NOMO-1 treated with dmso at 0.1 percent for 144 hours (cell line): ENCODE results near the gene ZNF124.
"Not testable (repeated sequence)": the region's sequence is repeated elsewhere in the genome, so short reads cannot be mapped to it uniquely, and the experiment has no call there.

Experiments
- DNase-seq: peaks from one replicate; lab custom pipeline; 2025; ENCODE audit not compliant: unreplicated experiment; lab: John Stamatoyannopoulos, UW

Gene ZNF124

DNA sequence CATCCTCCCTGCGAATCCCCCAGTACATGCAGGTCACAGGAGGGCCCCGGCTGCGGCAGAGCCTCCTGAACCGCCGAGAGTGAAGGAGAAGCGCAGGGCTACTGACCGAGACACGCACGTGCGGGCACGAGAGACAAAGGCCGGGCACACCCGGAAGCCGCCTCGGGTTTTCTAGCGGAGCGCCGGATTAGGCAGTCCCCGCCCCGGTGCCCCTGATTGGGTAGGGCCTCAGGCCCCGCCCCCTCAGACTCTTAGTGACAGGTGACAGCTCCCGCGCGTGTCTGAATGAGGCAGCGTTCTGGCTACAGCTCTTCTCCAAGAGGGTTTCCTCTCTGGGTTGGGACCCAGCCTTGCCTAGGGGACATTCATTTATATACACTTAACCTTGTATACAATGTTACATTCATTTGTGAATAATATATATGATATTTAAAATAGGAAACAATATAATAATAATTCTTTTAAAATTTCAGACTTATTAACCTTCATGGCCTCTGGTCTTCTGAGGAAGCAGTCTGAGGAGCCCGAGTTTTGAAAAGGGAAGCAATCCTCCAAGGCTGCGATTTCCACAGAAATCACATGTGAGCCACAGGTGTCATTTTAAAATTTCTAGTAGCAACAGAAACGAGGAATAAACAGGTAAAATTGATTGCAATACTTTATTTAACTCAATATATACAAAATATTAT is at the start of gene ZNF124:
ZNF124 (minus strand) TSS at position 146 of the 689 bp plus-strand sequence; CDS start at position 3, 143 bp downstream.
- DNase-seq: peak; percentile 20

DNA sequence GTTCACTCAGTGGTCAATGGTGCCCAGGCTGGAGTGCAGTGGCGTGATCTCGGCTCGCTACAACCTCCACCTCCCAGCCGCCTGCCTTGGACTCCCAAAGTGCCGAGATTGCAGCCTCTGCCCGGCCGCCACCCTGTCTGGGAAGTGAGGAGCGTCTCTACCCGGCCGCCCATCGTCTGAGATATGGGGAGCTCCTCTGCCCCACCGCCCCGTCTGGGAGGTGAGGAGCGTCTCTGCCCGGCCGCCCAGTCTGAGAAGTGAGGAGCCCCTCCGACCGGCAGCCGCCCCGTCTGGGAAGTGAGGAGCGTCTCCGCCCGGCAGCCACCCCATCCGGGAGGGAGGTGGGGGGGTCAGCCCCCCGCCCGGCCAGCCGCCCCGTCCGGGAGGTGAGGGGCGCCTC is 48.5 kb upstream of the ZNF124 start:
- DNase-seq: not testable (repeated sequence)

DNA sequence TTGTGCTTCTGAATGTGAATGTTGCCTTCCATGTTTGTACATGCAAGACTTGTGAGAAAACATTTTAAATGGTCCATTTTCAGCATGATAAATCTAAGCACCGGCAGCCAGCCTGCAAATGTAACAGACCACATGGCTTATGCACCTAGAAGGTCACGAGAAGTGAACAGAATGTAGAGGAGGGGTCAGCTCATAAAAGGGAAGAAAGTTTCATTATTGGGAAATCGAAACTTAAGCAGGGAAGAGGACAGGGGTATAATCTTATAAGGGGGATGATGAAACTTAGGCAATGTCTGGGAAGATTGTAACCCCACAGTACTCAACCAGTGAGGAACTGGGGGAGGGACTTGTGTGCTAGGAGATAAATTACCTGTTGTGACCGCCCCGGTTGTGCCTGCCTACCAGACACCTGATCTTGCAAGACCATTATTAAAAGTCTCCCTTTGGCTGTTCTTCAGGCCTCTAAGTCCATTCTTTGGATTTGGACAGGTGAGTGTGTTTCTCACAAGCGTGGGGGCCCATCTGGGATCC is 46.4 kb upstream of the ZNF124 start:
- DNase-seq: peak; percentile 51

DNA sequence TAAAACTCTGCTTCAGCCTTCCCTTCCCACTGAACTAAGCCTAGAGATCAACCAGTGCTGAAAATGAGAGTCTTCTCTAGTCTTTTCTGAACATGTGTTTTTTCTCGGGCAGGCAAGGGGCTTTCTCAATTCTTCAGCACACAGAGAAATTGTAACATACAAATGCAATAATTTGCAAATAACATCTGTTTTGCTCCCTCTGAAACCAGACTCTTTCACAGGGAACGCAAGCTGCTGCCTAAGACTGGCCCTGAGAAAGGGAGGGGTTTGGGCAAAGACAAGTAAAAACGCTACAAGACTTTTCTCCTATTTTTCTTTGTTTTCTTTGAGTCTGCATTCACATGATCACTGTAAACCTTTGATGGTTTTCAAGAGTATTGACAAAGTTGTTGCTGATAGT is 44.4 kb upstream of the ZNF124 start:
- no peak for DNase-seq

DNA sequence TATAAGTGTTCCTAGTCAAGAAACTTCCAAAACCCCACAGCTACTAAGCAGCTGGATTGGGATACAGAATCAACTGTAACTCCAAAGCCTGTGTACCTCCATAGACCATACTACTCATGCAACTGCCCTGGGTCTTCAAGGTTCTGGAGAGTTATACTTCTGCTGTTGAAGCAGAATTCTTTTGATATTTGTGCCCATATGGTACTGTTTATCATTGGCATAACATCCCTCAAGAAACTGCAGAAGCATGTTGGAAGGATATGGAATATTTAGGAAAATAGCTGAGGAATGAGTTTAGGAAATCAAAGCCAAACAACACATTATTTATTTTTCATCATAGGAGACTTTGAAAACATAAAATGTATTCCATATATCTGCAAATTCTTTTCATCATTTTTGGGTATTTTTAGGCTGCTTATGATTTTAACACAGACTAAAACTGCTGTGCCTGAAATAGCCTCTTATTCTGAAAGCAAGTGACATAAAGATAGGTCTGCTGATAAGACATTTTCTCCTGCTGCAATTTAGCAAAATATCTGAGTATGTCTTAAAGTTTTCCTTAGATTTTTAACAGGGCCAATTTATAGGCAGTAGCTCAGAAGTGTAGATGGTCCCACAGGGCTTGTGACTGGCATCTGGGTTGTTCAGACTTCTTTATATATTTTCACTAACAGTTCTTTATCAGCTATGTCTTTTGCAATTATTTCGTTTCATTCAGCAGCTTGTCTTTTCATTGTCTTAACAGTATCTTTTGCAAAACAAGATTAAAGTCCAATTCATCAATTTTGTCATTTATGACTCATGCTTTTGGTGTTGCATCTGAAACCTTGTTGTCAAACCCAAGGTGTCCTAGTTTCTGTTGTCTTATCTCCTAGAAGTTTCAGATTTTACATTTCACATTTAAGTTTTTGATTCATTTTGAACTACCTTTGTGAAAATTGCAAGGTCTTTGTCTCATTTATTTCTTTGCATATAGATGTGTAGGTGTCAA is 41.1 kb upstream of the ZNF124 start:
- no peak for DNase-seq

DNA sequence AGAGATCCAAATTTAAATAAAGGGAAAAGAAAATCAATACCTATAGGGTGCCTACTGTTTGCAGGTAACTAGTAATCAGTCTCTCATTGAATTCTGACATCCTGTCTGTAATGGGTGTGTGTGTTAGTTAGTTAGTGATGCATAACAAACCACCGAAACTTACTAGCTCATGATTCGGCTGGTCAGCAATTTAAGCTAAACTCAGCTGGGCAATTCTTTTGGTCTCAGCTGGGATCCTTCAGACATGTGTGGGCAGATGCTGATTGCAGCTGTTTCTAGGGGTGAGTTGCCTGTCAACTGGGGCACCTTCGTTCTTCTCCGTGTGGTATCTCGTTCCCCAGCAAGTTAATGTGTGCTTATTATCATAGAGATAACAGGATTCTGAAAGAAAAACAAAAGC is 40.2 kb upstream of the ZNF124 start:
- no peak for DNase-seq

DNA sequence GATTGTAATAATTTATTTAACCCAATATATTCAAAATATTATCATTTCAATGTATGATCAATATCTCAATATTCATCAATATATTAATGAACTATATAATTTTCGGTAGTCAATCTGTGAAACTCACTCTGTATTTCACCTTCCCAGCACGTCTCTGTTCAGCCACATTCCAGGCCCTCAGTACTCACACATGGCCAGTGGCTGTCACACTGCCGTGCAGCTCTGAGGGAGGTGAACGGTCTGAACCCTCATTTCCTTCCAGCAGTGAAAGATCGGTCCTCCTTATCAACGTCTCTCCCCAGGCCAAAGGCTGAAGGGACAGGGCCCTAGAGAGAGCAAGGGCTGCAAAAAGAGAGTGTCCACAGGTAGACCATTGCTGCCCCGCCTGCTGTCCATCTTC is 39.5 kb upstream of the ZNF124 start:
- no peak for DNase-seq

DNA sequence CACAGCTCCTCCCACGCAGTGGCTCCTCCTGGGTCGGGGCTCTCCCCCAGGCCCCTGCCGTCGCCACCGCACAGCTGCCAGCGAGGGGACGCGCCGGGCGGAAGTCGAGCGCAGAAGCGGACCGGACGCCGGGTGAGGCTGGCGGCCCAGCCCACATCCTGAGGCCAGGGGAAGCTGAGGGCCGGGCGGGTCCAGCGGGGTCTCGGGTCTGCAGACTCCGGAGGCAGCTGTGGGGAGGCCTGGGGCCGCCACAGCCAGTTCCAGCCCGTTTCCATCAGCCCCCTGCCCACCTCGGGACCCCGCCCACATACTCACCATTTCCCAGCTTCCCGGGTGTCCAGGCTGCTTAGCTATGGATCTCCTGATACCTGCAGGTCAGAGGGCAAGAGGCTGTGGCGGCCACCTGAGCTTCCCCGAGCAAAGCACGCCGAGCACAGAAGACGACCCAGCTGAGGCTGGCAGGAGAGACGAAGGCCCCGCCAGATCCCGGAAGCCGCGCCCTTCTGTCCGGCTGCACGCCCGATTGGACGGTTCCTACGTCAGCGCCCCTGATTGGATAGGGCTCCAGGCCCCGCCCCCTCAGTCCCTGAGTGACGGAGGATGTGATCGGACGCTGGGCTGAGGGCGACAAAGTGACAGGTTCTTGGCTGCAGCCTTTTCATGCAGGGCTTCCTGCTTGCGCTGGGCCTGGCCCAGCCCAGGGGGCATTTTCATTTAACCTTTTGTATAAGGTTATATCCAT is 38.7 kb upstream of the ZNF124 start:
- peak; percentile 97 for DNase-seq

DNA sequence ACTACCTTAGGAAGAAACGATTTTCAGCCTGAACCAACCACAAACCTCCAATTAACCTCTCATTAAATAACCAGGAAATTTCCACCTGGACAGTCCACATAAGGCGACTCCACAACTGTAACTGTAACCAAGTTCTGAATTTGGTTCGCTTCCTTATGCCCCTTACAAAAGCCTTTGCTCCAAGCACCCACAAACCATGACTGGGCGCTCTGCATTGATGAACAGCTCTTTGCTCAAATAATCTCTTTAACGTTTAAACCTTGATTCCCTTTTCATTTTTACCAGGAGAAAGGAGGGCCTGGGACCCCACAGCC is 38.2 kb upstream of the ZNF124 start:
- DNase-seq: no peak

DNA sequence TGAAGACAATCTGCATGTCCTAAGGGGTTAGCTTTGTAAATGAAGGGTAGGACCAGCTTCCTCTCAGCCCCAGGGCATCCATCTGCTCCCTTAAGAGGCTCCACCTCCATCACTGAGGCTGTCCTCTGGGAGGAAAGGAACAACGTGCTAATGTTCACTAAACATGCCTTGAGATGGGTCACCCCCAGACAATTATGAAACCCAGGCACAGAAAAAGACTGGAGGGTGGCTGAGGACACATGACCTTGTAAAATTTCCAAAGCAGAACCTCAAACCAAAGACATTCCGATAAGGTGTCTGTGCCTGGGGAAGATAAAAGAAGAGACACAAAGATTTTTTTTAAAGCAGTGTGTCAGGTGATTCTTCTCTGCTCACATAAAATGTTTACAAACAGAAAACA is 37.6 kb upstream of the ZNF124 start:
- DNase-seq: no peak

DNA sequence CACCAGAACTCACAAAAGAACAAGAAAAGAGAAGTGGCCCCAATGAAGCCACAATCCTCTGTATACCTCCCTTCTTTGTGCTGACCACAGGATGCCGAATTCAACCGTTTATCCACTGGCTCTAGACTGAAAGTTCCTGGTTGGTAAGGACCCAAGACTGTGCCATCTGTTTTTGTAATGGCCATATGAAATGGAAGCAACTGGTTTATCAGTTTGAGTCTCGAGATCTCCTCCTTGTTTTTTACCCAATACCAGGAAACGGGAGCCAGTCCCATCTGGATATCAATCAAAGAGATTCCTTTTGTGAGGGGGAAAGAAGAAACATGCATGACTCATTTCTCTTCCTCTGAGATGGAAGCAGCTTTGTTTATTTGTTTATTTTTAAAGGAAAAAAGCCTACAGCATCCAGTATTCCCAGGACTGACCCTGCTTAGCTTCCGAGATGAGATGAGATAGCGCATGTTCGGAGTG is 32.4 kb upstream of the ZNF124 start:
- DNase-seq: no peak

DNA sequence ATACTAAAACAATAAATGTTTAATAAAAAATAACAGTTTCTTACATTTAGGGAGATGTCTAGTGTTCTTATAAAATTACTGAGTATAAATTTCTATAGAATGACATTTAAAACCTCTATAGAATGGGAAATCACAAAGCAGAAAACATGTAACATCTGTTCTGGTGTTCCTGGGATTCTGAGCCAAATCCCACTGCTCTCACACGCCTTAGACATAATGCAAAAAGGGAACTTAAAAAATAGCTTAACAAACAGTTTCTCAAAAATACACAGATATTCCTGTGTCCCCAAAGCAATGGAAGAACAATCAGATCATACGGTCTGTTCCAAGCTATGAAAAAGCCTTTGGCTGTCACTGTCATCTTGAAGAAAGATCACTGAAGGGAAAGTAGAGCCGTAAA is 27.0 kb upstream of the ZNF124 start:
- no peak for DNase-seq

DNA sequence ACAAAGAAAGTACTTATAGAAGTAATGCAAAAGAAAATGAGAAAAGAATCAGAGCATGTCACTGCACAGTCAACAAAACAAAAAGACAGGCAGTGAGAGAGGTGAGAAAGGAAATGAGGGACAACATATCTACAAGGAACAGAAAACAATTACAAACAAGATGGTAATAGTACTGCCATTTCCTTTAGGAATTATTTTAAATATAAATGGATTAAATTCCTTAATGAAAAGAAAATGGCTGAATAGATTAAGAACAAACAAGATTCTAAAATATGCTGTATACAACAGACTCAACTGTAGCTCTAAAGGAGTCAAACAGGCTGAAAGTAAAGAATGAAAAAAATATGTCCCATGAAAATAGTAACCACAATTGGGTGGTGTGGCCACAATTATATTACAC is 22.1 kb upstream of the ZNF124 start:
- no peak for DNase-seq

DNA sequence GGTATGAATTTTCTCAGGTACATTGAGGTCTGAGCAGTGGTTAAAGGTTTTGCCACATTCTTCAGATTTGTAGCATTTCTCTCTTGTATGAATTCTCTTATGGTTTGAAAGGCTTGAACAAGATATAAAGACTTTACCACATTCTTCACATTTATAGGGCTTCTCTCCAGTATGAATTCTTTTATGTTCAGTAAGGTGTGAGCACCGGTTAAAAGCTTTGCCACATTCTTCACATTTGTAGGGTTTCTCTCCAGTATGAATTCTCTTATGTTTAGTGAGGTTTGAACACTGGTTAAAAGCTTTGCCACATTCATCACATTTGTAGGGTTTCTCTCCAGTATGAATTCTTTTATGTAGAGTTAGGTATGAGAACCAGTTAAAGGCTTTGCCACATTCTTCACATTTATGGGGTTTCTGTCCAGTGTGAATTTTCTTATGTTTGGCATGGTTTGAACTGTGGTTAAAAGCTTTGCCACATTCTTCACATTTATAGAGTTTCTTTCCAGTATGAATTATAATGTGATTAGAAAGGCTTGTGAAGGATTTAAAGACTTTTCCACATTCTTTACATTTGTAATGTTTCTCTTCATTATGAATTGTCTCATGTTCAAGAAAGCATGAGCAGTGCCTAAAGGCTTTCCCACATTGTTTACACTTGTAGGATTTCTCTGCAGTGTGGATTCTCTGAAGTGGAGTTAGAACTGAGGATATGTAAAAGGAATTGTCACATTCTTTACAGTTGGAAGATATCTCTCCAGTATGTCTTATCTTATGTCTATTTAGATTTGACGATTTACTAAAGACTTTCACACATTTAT is 18.4 kb upstream of the ZNF124 start:
- DNase-seq: no peak

DNA sequence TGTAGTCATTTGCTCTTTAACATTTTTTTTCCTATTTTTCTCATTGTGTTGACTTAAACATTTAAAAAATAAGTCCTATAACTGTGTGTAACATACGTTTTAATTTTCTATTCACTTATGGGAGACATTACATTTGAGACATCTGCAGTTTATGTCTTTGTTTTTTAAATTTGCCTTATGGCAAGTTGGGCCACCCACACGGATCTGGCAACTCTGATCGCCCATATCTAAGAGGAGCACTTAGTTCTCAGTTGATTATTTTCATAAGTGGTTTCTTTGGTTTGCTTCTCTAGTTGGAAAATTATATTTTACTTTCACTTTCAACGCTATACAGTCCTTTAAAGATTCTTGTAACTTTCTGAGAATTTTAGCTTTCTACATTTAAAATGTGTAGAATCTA is 13.8 kb upstream of the ZNF124 start:
- DNase-seq: no peak

DNA sequence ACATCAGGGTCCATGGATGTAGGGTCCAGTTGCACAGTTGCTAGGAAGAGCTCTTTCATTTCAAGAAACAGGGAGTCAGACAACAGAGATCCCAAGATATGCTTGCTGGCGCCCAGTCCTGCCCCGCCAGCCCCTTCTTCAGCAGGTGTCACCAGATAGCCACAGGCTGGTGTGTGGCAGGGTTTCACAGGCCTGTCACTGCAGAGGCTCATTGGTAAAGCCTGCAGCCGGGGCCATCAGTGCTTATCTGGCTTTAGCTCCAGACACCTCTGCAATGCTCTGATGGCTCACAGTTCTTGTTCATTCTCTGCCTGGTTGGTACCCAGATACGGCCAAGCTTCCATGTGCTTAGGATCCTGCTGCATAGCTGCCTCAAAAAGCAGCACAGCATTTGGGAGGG is 12.4 kb upstream of the ZNF124 start:
- DNase-seq: no peak

DNA sequence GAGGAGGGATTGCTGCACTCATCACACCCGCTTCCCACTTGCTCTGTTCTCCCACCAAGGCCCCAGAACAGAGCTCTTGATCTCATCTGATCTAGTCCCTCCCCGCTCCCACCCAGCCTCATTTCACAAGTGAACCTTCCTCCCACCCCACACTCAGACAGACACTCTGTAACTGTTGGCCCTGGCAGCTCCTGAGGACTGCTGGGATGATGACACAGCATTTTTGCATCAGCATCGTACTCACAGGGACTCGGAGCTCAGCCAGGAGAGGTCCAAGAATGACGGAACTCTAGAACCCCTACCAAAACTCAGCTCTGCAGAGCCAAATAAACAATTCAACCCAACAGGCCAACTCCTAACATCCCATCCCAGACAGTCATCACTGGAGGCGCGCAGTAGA is 11.2 kb upstream of the ZNF124 start:
- DNase-seq: no peak

DNA sequence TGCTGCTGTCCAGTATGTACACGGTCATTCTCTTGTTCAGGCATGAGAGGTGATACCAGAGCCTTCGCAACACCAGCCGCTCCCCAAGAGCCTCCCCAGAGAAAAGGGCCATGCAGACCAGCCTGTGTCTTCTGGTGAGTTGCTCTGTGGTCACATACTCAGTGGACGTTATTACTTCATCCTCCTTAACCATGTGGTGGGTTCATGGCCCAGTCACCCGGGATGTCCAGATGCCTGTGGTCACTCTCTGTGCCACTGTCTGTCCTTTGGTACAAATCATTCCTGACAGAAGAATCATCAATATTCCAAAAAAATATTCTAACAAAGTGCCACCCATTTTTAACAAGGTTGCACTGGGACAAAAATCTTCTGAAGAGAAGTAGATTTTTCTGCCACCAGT is 8.8 kb upstream of the ZNF124 start:
- no peak for DNase-seq

DNA sequence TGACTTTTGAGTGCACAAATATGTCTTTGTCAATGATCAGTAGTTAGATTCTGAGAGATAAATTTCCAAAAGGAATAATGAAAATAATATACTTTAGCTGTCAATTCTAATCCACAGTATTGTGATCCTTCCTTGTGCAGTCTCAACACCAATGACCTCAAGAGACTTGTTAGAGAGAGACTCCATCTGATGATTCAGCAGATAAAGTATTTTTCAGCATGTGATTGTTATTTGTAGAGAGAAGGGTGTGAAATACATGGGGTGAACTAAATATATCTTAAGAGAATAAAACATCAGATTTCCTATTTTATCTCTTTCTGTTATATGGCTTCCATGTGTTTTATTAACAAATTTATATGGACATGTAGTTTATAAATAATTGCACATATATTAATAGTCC is 5.9 kb upstream of the ZNF124 start:
- DNase-seq: no peak

DNA sequence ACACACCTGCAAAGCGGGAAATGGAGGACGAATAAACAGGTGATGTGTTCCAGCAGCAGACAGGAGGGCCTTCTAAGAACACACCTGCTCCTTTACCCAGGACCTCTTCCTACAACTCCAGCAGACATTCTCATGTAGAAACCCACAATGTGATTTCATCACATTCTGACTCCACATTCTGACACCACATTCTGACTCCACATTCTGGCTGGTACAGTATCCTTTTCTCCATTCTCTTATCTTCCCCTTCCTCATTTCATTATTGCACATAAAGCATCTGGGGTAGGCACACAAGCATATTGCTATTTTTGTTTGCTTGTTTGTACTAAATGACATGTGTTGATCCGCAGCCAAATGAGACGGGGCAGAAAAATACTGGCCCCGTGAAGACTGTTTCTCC is 3.6 kb upstream of the ZNF124 start:
- no peak for DNase-seq

DNA sequence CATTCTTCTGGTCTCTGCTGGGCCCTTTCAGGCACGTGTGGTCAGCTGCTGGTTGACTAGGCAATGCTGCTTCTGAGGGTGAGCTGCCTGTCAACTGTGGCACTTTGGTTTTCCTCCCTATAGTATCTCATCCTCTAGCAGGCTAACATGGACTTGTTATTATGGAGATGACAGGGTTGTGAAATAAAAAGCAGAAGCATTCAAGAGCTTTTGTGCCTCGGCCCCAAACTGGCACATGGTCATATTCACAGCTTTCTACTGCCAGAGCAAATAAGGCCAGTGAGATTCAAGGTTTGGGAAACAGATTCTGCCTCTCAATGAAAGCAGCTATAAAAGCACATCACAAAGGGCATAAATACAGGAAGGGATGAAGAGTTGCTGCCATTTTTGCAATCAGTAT is 1.6 kb upstream of the ZNF124 start:
- DNase-seq: peak; percentile 7
